HUES48 (cell line): Measurements from ENCODE around the gene RASL10B.
A peak's percentile ranks its signal among the peaks of the same experiment; 100 is the strongest.

Source experiments
- H3K27ac ChIP-seq: one replicate; pipeline ENCODE4 v1.7.0; 2013; ENCODE audit warnings: low read depth, low read length, inconsistent platforms
- H3K27me3 ChIP-seq: 2 replicates; pipeline ENCODE4 v1.6.1; 2013; ENCODE audit warnings: mild to moderate bottlenecking, low read length; ENCODE audit not compliant: control insufficient read depth, insufficient read depth
- H3K36me3 ChIP-seq: 2 replicates; pipeline ENCODE4 v1.6.1; 2013; ENCODE audit warnings: low read length; ENCODE audit not compliant: control insufficient read depth, insufficient read depth
- H3K4me1 ChIP-seq: 2 replicates; pipeline ENCODE4 v1.6.1; 2013; ENCODE audit warnings: mild to moderate bottlenecking, low read length; ENCODE audit not compliant: control insufficient read depth, insufficient read depth
- H3K4me3 ChIP-seq: 2 replicates; pipeline ENCODE4 v1.5.1; 2013; ENCODE audit warnings: mild to moderate bottlenecking, low read depth, low read length
- H3K9ac ChIP-seq: 2 replicates; pipeline ENCODE4 v1.6.1; 2013; ENCODE audit warnings: mild to moderate bottlenecking, low read depth, low read length, moderate library complexity
- H3K9me3 ChIP-seq: 2 replicates; pipeline ENCODE4 v1.6.1; 2013; ENCODE audit warnings: low read length; ENCODE audit not compliant: control insufficient read depth, insufficient read depth

RASL10B gene

DNA sequence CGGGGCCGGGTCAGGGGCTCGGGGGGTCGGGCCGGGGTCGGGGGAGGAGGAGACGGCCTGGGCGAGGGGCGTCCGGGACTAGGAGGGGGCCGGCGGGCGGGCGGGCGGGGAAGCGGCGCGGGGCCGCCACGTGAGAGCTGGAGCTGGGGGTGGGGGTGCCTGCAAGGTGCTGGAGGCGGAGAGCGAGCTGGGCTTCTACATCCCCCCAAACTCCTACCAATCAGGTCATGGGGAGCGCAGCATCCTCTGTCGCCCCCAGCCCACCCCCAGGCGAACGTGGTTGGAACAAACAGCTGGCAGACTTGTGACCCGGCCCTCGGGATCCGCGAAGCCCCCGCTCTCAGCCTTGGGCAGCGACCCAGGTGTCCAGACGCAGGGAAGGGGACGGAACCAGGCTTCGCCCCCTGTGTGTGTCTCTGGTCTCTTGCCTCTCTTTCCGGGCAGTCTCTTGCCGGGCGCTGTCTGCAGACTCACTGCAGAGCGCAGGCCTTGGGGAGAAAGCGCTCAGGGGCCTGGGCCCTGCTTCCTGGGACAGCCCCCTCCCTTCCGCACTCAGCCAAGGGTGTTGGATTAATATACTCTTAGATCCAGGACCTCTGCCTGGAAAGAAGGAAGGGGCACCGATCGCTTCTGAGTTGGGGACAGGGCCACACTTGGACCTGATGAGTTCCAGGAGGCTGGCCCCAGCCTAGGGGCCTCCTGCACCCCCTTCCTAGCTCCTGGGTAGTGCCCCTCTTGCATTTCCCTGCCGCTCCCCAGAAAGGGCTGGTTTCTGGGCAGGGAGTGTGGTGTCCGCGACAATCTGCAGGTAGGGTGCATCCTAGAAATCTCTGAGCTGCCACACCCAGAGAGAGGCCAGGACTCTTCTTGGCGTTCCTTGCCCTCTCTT is 722 bp downstream of the RASL10B start:
- Histone ChIP-seq H3K27ac (no peak overlapping the region), H3K9me3 (no peaks in the 10 kb centered on the region), H3K27me3 (peaks cover 7% of the 10 kb centered on the region), H3K9ac (peak overlapping the region; percentile 47; the same call in 1 of the 2 replicates), H3K36me3 (no peaks in the 10 kb centered on the region), H3K4me1 (peaks cover 30% of the 10 kb centered on the region), H3K4me3 (peak overlapping the region; percentile 82)

DNA sequence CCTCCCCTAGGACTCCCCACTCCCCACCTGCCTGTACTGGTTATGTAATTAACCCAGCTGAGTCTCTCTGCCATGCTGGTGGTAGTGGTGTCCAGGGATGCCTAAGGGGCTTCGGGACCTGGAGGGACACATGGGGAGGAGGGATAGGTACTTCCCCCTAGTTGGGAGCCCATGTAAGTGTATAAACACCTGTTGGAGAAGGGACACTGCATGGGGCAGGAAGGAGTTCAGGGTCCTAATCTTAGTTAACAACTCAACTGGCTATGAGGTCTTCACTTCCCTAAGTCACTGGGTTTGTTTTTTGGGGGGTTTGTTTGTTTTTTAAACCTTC is 1.3 kb downstream of the RASL10B start:
- H3K36me3 ChIP-seq: no peaks in the 10 kb centered on the region
- no peak overlapping the region for H3K27ac ChIP-seq
- H3K4me1 ChIP-seq: peaks cover 30% of the 10 kb centered on the region
- no peaks in the 10 kb centered on the region for H3K9me3 ChIP-seq
- H3K4me3 ChIP-seq: peak overlapping the region; percentile 82
- H3K9ac ChIP-seq: no peak overlapping the region
- H3K27me3 ChIP-seq: peaks cover 7% of the 10 kb centered on the region

DNA sequence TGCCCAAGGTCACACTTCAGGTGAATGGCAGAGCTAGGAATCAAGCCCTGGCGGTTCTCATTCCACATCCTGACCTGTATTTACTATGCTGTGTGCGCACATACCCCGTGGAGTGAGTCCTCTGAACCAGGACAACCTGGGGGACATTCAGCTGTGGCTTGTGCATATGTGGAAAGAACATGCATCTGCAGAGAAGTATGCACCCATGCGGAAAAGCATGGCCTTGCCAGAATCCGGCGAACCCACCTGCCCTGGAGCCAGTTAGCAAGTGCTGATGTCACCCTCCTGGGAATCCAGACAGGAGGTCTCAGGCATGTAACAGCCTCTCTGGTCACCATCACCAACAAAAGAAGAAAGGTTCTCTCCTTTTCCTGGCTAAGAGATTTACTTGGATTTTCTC is 1.9 kb downstream of the RASL10B start:
- no peak overlapping the region for H3K9ac ChIP-seq

DNA sequence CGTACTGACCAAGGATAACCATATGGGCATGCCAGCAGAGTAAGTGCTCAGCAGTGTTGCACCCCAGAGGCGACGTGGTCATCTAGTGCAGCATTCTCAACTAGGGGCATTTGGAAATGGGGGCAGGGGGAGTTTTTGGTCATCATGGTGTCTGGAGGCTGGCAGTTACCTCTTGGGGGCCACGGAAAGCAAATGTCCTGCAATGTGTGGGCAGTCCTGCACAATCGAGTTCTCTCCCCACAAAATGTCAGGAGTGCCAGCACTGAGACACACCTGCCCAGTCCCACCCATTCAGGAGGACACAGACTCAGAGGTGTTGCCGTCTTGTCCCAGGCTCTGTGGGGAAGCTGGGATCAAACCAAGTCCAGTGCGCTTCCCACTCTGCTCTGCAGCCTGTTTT is 3.0 kb downstream of the RASL10B start:
- Histone ChIP-seq H3K27ac (no peak overlapping the region), H3K4me3 (no peak overlapping the region), H3K9ac (no peak overlapping the region), H3K9me3 (no peaks in the 10 kb centered on the region), H3K27me3 (peaks cover 20% of the 10 kb centered on the region), H3K4me1 (peaks cover 22% of the 10 kb centered on the region), H3K36me3 (no peaks in the 10 kb centered on the region)

More for the DNA sequence above, 1.9 kb downstream of the RASL10B start:
- Histone ChIP-seq H3K36me3 (no peaks in the 10 kb centered on the region), H3K4me1 (peaks cover 30% of the 10 kb centered on the region), H3K27ac (no peak overlapping the region), H3K9me3 (no peaks in the 10 kb centered on the region), H3K4me3 (no peak overlapping the region), H3K27me3 (peaks cover 10% of the 10 kb centered on the region)

GRCh38 chr17:35735036-35735805 is 3.8 kb downstream of the RASL10B start:
- H3K27me3 ChIP-seq: peaks cover 28% of the 10 kb centered on the region
- H3K27ac ChIP-seq: no peak overlapping the region
- no peaks in the 10 kb centered on the region for H3K9me3 ChIP-seq
- peaks cover 16% of the 10 kb centered on the region for H3K4me1 ChIP-seq
- H3K36me3 ChIP-seq: no peaks in the 10 kb centered on the region
- no peak overlapping the region for H3K4me3 ChIP-seq
- no peak overlapping the region for H3K9ac ChIP-seq

DNA sequence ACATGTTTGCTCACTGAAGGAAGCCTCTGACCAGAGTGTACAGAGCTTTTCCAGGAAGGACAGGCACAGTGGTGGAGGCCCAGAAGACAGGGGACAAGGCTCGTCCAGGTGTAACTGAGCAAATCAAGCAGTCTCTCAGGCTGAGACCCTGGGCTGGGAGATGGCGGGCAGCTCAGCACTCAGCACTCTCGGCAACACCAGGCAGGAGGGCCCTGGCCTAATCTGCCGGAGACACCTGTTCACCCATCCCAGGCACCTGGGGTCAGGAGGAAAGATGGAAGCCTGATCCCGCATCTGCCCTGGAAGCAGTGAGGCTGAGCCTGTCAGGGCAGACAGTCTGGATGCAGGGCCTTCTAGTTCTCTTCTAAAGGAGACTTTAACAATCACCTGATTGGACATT is 4.8 kb downstream of the RASL10B start:
- Histone ChIP-seq H3K4me3 (no peak overlapping the region), H3K9me3 (0 out of 2 replicates have a peak, but pooled peaks cover 5% of the 10 kb centered on the region), H3K4me1 (peaks cover 6% of the 10 kb centered on the region), H3K9ac (no peak overlapping the region), H3K27ac (no peak overlapping the region), H3K27me3 (peaks cover 32% of the 10 kb centered on the region), H3K36me3 (no peaks in the 10 kb centered on the region)

- no peak overlapping the region for H3K27ac ChIP-seq
- H3K4me3 ChIP-seq: no peak overlapping the region
- peaks cover 56% of the 10 kb centered on the region for H3K27me3 ChIP-seq
- H3K9me3 ChIP-seq: 0 out of 2 replicates have a peak, but pooled peaks cover 5% of the 10 kb centered on the region
- no peak overlapping the region for H3K9ac ChIP-seq
- H3K4me1 ChIP-seq: no peaks in the 10 kb centered on the region
- no peaks in the 10 kb centered on the region for H3K36me3 ChIP-seq
Measured at GRCh38 chr17:35738519-35739133, 7.2 kb downstream of the RASL10B start.

- no peaks in the 10 kb centered on the region for H3K36me3 ChIP-seq
- no peak overlapping the region for H3K9ac ChIP-seq
- H3K4me3 ChIP-seq: no peak overlapping the region
- peaks cover 58% of the 10 kb centered on the region for H3K27me3 ChIP-seq
- H3K27ac ChIP-seq: no peak overlapping the region
- H3K4me1 ChIP-seq: no peaks in the 10 kb centered on the region
- 0 out of 2 replicates have a peak, but pooled peaks cover 5% of the 10 kb centered on the region for H3K9me3 ChIP-seq
Measured at GRCh38 chr17:35740216-35740615, 8.8 kb downstream of the RASL10B start.

DNA sequence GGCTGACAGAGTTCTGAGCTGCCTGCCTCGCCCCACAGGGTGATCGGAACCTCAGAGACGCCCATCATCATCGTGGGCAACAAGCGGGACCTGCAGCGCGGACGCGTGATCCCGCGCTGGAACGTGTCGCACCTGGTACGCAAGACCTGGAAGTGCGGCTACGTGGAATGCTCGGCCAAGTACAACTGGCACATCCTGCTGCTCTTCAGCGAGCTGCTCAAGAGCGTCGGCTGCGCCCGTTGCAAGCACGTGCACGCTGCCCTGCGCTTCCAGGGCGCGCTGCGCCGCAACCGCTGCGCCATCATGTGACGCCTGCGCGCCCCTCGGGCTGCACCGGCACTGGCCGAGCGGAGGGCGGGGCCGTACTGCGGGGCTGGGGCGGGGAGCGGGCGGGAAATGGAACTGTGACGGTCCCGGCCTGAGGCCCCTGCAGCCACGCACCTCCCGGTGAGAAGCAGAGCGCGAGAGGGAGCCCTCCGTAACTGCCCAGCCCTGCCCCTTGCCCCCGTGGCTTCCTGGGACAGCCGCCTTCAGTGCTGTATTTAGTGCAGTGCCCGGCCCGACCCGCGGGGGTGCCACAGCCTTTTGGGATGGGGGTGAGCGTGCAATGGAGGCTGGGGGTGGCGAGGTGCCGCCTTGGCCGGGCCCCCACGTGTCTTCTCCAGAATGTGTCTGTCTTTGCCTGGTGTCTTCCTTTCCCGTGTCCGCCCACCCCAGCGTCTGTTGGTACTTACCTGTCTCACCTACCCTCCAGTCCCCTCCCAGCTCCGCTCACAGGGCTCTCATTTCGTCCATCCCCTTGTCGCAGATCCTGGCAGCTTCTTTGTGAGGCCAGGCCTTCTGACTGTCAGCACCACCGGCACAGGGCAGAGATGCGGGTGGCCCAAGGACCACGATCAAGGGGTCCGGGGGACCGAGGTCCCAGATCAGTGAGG is 9.8 kb downstream of the RASL10B start:
- no peak overlapping the region for H3K9ac ChIP-seq
- H3K4me1 ChIP-seq: no peaks in the 10 kb centered on the region
- 0 out of 2 replicates have a peak, but pooled peaks cover 5% of the 10 kb centered on the region for H3K9me3 ChIP-seq
- peaks cover 58% of the 10 kb centered on the region for H3K27me3 ChIP-seq
- H3K27ac ChIP-seq: no peak overlapping the region
- H3K4me3 ChIP-seq: peak overlapping the region; percentile 46
- H3K36me3 ChIP-seq: no peaks in the 10 kb centered on the region

DNA sequence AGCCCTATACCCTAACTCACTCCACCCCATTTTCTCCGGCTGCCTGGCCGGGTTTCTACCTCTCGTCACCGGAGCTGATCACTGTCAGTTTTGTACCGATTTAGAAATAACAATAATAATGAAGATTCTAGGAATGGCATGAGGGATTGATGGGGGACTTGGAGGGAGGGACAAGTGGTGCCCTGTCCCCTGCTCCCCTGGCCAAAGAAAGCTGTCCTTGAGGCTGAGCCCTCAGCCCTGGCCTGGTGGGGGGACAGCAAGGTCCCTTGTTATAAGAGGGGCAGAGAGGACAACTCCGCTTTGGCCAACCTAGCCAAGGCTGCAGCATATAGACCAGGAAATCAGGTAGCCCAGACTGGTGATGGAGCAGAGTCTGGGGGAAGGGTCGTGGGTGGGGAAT is 11.1 kb downstream of the RASL10B start:
- Histone ChIP-seq H3K27me3 (peaks cover 58% of the 10 kb centered on the region), H3K4me1 (no peaks in the 10 kb centered on the region), H3K27ac (no peak overlapping the region), H3K36me3 (no peaks in the 10 kb centered on the region), H3K9me3 (0 out of 2 replicates have a peak, but pooled peaks cover 5% of the 10 kb centered on the region), H3K9ac (no peak overlapping the region), H3K4me3 (no peak overlapping the region)
